ENCODE data around the gene CD2BP2.
A peak's percentile ranks its signal among the peaks of the same experiment; 100 is the strongest.

CD2BP2 gene

DNA sequence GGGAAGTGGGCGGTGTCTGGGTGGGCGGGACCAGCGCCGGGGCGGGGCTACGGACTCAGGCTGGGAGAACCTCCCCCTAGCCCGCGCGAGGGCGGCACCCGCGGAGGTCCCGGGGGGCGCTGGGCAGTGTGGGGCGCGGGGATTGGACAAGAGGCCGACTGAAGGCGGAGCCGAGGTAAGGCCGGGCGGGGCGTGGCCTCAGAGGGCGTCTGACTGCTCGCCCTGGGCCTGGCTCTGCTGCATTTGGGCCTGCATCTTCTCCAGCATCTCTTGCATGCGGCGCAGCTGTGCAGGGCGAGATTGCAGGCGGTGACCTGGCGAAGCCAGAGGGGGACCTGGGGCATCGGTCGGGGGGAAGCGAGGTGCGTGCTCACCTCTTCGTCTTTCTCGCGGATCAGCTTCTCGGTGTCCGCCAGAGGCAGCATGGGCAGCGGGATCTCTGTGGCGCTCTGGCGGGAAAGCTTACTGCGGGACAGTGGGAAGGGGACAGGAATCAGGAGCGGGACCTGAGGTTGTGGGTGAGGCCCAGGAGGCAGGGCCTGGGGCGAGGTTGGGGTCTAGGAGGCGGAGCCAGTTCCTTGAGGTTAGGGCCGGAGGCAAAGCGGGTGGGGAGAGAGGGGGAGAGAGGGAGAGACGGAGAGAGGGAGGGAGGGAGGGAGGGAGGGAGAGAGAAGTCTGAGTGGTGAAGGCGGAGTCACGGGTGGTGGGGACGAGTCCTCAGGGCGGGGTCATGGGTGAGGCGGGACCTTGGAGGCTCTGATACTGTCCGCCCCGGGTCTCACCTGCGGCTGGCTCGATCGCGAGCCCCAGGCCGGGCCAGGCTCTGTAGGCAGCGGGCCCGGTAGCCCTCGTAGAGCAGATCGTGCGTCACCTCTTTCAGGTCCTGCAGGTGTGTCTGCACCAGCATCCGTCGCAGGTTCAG lies 23.4 kb upstream of the CD2BP2 start:
- DNase-seq (ENCODE audit: low spot score) = peak; percentile 98

DNA sequence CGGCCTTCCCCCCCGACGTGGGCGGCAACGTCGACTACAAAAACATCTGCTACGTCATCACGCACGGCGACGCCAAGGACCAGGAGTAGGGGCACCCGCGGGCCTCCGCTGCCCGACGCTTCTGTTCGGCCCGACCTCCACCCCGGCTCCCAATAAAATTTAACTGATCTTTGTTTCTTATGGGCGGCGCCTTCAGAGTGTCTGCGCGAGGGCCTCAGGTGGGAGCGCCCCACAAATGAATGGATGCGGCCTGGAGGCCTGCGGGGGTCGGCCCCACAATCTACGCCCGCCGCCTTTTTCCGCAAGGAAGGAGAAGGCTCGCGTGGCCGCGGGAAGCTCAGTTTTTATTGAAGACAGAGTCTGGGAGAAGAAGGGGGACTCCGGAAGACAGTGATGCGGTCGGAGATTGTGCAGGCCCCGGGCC lies 22.7 kb upstream of the CD2BP2 start:
- DNase-seq (ENCODE audit: low spot score) = peak; percentile 97

DNA sequence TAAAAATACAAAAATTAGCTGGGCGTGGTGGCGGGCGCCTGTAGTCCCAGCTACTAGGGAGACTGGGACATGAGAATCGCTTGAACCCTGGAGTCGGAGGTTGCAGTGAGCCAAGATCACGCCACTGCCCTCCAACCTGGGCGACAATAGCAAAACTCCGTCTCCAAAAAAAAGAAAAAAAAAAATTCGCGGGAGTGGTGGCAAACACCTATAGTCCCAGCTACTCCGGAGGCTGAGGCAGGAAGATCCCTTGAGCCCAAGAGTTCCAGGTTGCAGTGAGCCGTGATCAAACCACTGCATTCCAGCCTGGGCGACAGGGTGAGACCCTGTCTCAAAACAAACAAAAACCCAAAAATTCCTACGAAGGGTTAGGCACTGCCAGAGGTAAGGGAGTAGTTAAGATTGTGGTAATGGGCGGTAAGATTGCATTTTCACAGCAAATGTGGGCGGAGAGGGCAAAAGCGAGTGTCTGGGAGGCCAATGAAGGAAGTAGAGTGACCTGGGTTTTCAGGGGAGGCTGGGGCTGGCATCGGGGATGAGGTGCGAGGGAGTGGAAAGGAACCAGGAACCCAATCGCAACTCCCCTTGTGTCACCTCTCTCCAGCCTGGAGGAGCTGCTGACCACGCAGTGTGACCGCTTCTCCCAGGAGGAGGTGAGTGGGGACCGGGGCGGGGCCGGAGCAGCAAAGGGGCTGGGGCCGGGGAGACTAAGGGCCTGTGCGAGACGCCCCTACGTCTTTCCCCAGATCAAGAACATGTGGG lies 22.1 kb upstream of the CD2BP2 start:
- no peak for DNase-seq (ENCODE audit: low spot score)

DNA sequence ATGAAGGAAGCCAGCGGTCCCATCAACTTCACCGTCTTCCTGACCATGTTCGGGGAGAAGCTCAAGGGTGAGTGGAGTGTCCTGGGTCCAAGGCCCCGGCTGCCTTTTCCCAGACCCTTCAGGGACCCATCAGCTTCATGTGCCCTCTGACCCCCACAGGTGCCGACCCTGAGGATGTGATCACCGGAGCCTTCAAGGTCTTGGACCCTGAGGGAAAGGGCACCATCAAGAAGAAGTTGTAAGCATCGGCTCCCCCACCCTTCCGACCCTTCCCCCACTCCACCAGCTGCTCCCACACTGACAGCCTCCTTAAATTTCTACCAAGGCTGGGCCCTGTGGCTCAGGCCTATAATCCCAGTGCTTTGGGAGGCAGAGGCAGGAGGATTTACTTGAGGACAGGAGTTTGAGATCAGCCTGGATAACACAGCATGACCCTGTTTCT lies 21.4 kb upstream of the CD2BP2 start:
- DNase-seq (ENCODE audit: low spot score) = no peak

DNA sequence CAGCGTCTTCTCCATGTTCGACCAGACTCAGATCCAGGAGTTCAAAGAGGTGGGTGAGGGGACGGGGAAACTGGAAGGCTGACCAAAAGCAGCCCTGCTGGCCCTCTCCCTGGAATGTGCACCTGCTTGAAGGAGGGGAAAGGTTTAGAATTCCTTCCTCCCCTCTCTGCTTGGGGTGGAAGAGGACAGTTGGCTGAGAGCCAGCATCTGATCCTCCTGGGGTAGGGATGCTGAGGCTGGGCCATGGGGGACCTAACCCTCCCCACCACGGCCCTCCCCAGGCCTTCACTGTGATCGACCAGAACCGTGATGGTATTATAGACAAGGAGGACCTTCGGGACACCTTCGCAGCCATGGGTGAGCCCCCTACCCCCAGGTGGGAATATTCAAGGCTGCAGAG lies 20.8 kb upstream of the CD2BP2 start:
- no peak for DNase-seq (ENCODE audit: low spot score)

DNA sequence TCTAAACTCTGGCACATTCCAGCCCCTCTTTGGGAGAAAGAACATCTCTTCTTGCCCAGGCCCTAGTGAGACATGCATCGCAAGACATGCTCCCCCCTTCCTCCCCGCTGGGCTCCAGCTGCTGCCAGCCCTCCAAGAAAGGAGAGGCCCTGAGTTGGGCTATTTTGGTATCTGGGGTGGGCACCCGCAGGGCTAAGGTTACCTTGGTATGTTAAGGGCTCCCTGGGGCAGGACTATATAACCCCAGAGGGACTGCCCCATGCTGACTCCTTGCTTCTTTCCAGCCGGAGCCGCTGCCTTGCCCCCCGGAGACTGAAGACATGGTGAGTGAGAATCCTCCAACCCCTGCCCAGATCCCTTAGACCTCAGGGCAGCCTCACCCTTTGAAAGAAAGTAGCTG lies 19.4 kb upstream of the CD2BP2 start, which contains the start of gene MYL11:
MYL11 (plus strand) TSS at position 265 of the 400 bp plus-strand sequence; CDS start at position 321, 56 bp downstream.
- DNase-seq (ENCODE audit: low spot score) = no peak

DNA sequence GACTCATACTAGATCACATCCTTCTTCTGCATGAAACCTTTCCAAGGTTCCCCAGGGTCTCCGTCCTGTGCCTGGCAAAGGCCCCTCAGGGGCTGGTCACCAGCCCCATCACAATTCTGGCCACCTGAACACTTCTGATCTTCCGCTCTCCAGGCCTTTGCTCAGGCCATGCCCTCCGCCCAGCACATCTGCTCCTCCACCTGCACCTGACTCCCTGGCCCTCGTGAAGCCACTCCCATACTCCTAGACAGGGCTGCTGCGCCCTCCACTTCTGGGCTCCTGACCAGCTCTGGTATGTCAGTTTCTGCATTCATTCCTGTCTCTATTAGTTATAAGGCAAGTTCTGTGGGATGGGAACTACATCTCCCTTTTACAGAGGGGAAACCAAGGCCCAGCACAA lies 17.6 kb upstream of the CD2BP2 start:
- no peak for DNase-seq (ENCODE audit: low spot score)

DNA sequence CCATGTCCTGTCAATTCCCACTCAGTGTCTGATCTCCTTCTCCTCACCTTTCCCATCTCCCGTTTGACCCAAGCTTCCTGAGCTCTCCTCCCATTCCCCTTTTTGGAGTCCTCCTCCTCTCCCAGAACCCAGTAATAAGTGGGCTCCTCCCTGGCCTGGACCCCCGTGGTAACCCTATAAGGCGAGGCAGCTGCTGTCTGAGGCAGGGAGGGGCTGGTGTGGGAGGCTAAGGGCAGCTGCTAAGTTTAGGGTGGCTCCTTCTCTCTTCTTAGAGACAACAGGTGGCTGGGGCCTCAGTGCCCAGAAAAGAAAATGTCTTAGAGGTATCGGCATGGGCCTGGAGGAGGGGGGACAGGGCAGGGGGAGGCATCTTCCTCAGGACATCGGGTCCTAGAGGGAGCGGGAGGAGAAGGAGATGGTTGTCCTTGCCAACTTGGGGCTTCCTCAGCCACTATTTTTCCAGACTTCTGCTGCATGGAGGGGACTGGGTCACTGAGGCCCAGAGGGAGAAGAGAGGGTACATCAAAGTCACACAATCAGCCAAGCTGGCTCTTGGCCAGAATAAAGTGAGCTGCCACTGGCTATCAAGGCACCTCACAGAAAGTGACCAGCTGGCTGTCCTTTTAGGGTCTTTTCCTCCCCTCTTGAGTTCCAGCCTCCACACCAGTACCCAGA lies 17.1 kb upstream of the CD2BP2 start:
- no peak for DNase-seq (ENCODE audit: low spot score)

DNA sequence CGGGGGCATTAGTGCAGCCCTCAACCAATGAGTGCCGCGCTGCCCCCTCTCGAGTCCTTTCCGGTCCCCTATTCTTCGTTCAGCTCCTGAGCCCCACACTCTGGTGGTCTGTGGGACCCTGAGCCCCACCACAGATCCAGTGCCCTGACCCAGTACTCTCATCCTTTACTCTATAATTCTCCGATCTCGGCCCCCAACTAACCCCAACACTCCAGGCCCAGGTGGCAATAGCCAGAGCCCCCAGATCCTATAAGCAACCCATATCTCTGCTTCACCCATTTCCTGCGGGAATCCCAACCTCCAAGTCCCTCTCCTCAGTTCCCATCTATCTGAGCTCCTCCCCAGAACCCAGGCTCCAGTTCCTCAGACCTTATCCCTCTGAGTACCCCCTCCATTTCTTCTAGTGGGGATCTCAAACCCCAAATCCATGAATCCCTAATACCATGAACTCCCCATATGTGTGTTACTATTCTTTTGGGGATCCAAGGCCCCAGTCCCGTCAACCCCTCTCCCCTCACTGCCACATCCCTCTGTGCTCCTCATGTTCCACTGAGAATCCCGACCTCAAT lies 16.2 kb upstream of the CD2BP2 start:
- no peak for DNase-seq (ENCODE audit: low spot score)

DNA sequence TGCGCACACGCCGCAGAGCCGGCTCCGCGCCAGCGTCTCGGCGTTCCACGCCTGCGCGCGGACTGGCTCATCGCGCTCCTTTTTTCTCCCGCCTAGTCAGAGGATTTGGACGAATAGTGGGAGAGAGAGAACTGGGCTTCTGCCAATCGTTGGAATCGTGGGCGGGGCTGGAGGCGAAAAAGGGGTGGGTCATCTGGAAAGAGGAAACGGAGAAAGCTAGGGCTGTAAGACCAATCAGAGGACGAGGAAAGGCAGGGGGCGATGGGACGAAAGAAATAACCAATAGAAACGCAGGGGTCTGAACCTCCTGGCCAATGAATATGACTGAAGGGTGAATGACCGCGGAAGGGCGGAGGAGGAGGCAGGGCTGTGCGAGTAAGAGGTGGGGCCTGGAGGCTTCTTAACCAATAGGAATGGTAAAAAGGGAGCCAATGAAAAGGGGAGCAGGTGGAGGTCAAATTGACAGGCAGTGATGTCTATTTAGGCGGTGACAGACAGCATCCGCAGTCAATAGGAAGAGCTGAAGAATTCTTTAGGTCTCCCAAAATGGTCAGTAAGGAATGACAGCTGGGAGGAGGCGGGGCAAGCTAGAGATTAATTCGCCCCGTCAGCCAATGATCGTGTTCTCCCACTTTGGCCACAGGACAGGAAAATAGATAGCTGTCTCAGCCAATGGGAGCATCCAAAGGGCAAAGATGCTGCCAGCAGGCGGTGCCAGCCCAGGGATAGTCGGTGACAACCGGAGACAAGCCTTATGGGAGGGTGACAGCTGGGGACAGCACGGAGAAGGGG lies 15.5 kb upstream of the CD2BP2 start, which contains the start of gene TBC1D10B:
TBC1D10B (minus strand) TSS at position 39 of the 792 bp plus-strand sequence. CDS start 311 bp downstream, outside the sequence.
- peak; percentile 100 for DNase-seq (ENCODE audit: low spot score)

DNA sequence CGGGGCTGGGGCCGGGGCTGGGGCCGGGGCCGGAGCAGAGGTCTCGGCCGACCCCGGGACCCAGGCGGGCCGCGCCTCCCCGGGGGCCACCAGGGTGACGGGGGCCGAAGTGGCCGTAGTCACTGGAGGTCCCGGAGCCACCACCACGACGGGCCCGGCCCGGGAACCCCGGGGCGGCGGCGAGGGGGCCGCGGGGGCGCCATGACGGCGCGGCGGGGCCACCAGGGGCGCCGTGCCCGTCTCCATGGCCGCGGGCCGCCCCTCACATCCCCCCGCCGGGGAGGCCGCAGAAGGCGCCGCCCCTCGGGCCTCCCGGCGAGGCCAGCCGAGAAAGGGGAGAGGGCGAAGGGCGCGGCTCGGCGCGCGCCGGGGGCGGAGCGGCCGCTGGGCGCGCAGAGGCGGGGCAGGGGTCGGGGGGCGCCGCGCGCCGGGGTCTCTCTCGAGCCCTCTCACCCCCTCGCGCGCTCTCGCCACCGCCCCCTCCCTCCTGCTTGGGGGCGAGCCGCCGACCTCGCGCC lies 14.9 kb upstream of the CD2BP2 start:
- no peak for DNase-seq (ENCODE audit: low spot score)

DNA sequence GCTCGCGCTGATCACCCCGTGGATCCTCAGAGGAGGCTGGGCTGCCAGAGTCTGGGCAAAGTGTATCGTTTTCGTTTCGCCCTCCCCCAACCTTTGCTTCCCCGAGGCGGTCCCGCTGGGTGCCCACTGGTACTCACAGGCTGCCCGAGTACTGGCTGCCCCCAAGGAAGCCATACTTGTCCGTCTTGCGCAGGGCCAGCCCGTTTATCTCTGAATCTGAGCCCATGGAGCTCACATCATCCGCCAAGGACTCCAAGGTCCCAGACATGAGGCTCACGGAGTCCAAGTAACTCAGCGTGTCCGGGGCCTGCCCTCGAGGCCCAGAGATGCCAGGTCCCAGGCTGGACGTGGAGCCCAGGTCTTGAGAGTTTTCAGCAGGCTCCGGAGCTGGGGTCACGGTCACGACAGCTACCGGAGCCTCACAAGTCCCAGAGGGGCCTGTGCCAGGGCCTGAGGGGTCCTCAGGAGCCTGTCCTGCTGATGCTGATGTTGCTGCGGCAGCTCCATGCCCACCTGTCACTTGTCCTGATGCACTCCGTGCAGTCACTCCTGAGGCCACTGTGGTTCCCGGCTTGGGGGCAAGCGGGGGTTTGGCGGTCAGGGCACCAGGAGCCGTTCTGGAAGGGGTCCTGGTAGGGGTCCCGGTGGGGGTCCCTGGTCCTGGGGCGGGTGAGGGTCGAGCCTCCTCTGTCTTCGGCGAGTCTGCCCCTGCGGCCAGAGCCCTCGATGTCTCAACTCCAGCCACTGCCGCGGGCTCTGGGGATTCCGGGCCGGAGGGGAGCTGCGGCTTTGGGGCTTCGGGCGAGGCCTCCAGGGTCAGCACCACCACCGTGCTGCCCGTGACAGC lies 14.2 kb upstream of the CD2BP2 start:
- DNase-seq (ENCODE audit: low spot score) = no peak

DNA sequence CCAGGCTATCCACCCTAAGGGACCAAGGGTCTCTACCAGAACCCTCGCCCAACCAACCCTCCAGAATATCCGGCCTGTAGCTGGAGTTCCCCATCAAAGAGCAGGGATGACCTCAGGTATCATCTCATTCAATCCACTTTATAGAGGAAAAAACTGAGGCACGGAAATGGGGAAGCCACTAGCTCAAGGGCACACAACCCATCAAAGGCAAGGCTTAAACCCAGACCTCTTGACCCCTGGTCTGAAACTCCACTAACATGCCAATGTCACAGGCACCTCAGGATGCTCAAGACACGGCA lies 13.6 kb upstream of the CD2BP2 start:
- DNase-seq (ENCODE audit: low spot score) = no peak

DNA sequence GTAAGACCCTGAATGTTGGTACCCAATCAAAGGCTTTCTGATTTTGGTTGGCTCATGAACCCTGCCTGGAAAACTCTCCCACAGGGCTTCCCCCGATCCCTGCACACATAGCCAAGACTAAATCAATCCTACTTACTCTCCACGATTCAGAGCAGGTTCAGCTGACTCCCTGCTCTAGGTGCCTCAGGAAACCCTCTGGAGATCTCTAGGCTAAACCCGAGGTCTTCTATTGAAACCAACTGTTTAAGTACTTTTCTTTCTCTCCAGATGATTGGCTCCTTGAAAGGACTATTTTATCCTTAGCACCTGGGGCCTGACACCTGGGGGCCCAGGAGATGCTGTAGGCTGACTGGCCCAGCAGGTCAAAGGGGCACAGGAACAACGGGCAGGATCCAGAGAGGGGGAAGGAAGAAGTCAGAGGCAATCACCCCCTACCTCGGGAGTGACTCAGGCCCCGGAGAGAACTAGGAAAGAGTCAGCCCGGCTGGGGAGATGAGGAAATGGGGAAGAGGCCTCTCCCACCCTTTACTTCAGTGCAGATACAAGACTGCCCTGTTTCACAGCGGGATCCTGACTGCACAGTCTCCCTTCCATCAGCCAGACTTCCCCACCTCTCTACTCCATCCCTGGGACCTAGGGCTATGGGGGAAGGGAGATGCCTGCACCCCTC lies 13.1 kb upstream of the CD2BP2 start:
- DNase-seq (ENCODE audit: low spot score) = no peak

DNA sequence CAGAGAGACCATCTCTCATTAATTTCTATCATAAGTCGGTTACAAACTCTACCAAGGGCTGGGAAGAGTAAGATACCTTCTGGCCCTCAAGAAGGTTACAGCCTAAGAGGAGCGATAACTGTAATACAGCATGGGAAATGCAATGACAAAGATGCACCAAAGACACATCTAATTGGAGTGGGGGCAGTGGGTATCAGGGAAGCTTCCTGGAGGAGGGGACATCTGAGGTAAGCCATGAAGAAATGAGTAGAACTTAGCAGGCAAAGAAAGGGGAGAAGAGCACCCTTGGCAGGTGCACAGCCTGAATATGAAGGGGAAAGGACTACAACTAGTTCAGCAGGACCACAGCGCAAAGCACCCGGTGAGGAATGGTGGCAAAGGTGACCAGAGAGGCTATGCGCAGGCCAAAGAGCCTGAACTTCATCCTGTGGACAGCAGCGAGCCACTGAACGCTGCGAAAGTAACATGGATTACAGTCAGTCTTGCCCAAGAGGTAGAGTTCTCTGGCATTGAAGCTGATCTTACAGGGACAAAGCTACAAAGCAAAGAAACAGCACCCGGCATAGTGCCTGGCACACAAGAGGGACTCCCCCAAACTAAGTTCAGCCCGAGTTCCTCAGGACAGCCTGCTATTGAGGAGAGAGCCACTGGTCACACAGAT lies 12.4 kb upstream of the CD2BP2 start:
- DNase-seq (ENCODE audit: low spot score) = no peak

DNA sequence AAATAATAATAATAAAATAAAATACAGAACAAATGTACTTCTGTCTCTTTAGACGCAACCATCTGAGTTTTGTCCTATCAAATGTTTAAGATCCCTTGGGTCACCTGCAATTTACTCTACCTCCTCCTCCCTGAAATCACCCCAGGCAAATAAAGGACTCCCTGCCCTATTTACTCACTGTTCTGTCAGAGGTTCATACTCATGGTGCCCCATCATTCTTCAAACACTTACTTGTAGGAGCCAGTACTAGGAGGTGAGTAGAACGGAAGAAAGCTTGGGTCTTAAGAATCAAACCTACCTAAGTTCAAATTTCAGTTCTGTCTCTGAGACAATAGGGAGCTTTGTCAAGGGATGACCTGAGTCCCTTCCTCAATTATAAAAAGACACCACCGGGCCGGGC lies 11.4 kb upstream of the CD2BP2 start:
- no peak for DNase-seq (ENCODE audit: low spot score)

DNA sequence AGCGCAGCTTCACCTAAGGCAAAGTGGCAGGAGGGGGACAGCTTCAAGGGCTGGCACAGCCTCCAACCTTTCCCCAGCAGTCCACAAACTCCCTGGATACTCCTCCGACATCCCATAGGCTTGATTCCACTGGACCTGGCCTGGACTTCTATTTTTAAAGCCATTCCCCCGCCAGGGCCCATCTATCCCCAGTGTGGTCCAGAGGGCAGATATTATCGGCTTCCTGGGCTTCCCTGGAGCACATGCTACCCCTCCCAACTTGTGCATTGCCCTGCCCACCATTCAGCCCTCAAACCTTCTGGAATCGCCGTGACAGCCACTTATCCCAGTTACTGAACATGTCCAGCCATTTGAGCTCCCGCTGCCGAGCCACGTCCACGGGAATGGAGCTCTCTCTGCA lies 10.1 kb upstream of the CD2BP2 start:
- no peak for DNase-seq (ENCODE audit: low spot score)

DNA sequence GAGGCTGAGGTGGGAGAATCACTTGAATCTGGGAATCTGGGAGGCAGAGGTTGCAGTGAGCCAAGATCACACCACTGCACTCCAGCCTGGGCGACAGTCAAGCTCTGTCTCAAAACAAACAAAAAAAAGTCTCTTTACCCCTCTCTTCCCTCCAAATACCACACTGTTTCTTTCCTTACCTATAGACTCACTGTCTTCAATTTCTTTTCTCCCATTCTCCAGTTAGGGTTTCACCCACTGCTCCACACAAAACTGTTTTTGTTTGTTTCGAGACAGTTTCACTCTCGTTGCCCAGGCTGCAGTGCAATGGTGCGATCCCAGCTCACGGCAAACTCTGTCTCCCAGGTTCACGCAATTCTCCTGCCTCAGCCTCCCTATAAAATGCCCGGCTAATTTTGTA lies 6.1 kb upstream of the CD2BP2 start:
- no peak for DNase-seq (ENCODE audit: low spot score)

DNA sequence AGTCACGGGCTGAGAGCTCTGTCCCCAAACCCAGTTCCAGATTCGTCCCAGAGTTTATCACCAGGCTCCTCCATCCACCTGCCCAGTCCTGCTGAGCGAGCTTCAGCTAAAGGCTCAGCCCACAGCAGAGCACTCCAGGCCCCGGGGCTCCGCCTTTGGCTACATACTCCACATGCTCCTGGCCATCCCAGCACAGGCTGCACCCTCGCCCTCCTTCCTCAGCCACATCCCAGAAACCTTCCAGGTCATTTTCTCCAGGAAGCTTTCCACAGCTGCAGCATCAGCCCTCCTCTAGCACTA lies 4.7 kb upstream of the CD2BP2 start:
- no peak for DNase-seq (ENCODE audit: low spot score)
